Measurements from ENCODE around the gene ANO4.

Gene ANO4

DNA sequence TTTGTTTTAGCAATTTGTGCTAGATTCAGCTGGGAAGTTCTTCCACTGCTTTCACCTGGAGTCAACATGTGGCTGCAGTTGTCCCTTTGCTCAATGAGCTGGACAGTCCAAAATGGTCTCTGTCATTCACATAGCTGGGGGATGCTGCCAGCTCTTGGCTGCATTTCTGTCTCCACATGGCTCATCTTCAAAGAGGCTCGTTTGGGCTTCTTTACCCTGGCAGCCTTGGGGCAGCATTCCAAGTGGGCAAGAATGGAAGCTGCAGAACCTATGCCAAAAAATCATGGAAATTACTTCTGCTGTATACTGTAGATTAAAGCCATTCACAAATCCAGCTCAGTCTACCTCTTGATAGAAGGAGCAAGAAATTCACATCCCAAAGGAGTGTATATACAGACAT, 216.3 kb downstream of the ANO4 start:
- TF ChIP-seq, protein P1, sequence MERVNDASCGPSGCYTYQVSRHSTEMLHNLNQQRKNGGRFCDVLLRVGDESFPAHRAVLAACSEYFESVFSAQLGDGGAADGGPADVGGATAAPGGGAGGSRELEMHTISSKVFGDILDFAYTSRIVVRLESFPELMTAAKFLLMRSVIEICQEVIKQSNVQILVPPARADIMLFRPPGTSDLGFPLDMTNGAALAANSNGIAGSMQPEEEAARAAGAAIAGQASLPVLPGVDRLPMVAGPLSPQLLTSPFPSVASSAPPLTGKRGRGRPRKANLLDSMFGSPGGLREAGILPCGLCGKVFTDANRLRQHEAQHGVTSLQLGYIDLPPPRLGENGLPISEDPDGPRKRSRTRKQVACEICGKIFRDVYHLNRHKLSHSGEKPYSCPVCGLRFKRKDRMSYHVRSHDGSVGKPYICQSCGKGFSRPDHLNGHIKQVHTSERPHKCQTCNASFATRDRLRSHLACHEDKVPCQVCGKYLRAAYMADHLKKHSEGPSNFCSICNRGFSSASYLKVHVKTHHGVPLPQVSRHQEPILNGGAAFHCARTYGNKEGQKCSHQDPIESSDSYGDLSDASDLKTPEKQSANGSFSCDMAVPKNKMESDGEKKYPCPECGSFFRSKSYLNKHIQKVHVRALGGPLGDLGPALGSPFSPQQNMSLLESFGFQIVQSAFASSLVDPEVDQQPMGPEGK (CRISPR knock-in tag; IDR thresholded peaks at IDR 0.05; ENCODE audit: borderline replicate concordance) = no peak
- TF ChIP-seq BACH2 (CRISPR knock-in tag; IDR thresholded peaks at IDR 0.05; ENCODE audit: borderline replicate concordance) (no peak), ZC3H10 (CRISPR knock-in tag; IDR thresholded peaks at IDR 0.05) (no peak), ZFP30 (CRISPR knock-in tag; IDR thresholded peaks at IDR 0.05) (no peak), TCF4 (CRISPR knock-in tag; IDR thresholded peaks at IDR 0.05; ENCODE audit: borderline replicate concordance) (no peak), CSDC2 (CRISPR knock-in tag; IDR thresholded peaks at IDR 0.05) (no peak), ESRRG (CRISPR knock-in tag; IDR thresholded peaks at IDR 0.05) (no peak)
- TF ChIP-seq, protein P2, sequence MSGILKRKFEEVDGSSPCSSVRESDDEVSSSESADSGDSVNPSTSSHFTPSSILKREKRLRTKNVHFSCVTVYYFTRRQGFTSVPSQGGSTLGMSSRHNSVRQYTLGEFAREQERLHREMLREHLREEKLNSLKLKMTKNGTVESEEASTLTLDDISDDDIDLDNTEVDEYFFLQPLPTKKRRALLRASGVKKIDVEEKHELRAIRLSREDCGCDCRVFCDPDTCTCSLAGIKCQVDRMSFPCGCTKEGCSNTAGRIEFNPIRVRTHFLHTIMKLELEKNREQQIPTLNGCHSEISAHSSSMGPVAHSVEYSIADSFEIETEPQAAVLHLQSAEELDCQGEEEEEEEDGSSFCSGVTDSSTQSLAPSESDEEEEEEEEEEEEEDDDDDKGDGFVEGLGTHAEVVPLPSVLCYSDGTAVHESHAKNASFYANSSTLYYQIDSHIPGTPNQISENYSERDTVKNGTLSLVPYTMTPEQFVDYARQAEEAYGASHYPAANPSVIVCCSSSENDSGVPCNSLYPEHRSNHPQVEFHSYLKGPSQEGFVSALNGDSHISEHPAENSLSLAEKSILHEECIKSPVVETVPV (CRISPR knock-in tag; IDR thresholded peaks at IDR 0.05) = no peak
- ATAC-seq = no peak

DNA sequence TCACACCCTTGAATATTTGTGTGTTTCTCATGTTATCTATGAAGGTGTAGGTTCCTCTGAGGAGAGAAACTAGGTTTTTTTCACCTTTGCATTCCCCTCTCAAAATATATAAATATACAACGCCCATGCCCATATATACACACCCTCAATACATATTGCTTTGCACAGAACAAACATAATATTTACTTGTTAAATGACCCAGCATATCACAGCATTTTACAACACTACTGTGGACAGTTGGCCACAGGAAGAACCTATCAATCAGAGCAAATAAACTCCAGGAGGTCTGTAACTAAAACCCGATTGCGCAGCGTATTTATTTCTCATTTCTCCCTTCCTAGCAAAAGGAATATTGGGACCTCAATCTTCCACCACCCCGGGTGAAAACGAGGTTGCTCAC, 219.4 kb downstream of the ANO4 start:
- ATAC-seq = no peak
- no peak for TF ChIP-seq BACH2 (CRISPR knock-in tag; IDR thresholded peaks at IDR 0.05; ENCODE audit: borderline replicate concordance)
- TF ChIP-seq ZNF70 (CRISPR knock-in tag; IDR thresholded peaks at IDR 0.05) = no peak
- no peak for TF ChIP-seq ZFP30 (CRISPR knock-in tag; IDR thresholded peaks at IDR 0.05)
- no peak for TF ChIP-seq TOX (CRISPR knock-in tag; IDR thresholded peaks at IDR 0.05; ENCODE audit: borderline replicate concordance)
- TF ChIP-seq, protein P3, sequence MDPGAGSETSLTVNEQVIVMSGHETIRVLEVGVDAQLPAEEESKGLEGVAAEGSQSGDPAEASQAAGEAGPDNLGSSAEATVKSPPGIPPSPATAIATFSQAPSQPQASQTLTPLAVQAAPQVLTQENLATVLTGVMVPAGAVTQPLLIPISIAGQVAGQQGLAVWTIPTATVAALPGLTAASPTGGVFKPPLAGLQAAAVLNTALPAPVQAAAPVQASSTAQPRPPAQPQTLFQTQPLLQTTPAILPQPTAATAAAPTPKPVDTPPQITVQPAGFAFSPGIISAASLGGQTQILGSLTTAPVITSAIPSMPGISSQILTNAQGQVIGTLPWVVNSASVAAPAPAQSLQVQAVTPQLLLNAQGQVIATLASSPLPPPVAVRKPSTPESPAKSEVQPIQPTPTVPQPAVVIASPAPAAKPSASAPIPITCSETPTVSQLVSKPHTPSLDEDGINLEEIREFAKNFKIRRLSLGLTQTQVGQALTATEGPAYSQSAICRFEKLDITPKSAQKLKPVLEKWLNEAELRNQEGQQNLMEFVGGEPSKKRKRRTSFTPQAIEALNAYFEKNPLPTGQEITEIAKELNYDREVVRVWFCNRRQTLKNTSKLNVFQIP (CRISPR knock-in tag; IDR thresholded peaks at IDR 0.05; ENCODE audit: borderline replicate concordance, low read depth) = no peak
- no peak for TF ChIP-seq ZNF565 (CRISPR knock-in tag; conservative IDR thresholded peaks at IDR 0.05; ENCODE audit: low read depth)
- no peak for TF ChIP-seq TCF4 (CRISPR knock-in tag; IDR thresholded peaks at IDR 0.05; ENCODE audit: borderline replicate concordance)
- no peak for TF ChIP-seq OSR1 (CRISPR knock-in tag; IDR thresholded peaks at IDR 0.05)
- TF ChIP-seq ESRRG (CRISPR knock-in tag; IDR thresholded peaks at IDR 0.05) = no peak
- TF ChIP-seq, protein P4, sequence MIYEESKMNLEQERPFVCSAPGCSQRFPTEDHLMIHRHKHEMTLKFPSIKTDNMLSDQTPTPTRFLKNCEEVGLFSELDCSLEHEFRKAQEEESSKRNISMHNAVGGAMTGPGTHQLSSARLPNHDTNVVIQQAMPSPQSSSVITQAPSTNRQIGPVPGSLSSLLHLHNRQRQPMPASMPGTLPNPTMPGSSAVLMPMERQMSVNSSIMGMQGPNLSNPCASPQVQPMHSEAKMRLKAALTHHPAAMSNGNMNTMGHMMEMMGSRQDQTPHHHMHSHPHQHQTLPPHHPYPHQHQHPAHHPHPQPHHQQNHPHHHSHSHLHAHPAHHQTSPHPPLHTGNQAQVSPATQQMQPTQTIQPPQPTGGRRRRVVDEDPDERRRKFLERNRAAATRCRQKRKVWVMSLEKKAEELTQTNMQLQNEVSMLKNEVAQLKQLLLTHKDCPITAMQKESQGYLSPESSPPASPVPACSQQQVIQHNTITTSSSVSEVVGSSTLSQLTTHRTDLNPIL (CRISPR knock-in tag; IDR thresholded peaks at IDR 0.05; ENCODE audit: low read depth) = no peak
- TF ChIP-seq, protein P5, sequence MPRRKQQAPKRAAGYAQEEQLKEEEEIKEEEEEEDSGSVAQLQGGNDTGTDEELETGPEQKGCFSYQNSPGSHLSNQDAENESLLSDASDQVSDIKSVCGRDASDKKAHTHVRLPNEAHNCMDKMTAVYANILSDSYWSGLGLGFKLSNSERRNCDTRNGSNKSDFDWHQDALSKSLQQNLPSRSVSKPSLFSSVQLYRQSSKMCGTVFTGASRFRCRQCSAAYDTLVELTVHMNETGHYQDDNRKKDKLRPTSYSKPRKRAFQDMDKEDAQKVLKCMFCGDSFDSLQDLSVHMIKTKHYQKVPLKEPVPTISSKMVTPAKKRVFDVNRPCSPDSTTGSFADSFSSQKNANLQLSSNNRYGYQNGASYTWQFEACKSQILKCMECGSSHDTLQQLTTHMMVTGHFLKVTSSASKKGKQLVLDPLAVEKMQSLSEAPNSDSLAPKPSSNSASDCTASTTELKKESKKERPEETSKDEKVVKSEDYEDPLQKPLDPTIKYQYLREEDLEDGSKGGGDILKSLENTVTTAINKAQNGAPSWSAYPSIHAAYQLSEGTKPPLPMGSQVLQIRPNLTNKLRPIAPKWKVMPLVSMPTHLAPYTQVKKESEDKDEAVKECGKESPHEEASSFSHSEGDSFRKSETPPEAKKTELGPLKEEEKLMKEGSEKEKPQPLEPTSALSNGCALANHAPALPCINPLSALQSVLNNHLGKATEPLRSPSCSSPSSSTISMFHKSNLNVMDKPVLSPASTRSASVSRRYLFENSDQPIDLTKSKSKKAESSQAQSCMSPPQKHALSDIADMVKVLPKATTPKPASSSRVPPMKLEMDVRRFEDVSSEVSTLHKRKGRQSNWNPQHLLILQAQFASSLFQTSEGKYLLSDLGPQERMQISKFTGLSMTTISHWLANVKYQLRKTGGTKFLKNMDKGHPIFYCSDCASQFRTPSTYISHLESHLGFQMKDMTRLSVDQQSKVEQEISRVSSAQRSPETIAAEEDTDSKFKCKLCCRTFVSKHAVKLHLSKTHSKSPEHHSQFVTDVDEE (CRISPR knock-in tag; IDR thresholded peaks at IDR 0.05) = no peak
- TF ChIP-seq SNAI2 (CRISPR knock-in tag; IDR thresholded peaks at IDR 0.05) = no peak

DNA sequence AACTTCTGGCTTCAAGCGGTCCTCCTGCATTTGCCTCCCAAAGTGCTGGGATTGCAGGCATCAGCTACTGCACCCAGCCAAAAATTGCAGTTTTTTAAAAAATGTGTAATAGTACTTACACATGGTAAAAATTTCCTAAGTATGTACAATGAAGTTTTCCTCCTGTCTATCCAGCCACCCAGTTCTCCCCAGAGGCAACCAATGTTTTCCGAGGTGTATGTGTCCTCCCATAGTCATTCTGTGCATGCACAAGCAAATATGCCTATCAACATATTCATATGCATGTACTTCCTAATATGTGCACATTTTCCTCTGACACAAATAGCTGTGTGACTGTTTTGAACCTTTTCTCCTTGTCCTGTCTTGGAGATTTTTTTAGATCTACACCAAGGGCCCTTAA, 220.5 kb downstream of the ANO4 start:
- ATAC-seq = no peak
- TF ChIP-seq TCF4 (CRISPR knock-in tag; IDR thresholded peaks at IDR 0.05; ENCODE audit: borderline replicate concordance) = no peak
- no peak for TF ChIP-seq GLIS3 (CRISPR knock-in tag; IDR thresholded peaks at IDR 0.05)
- TF ChIP-seq, protein P4 (CRISPR knock-in tag; IDR thresholded peaks at IDR 0.05; ENCODE audit: low read depth) = no peak
- TF ChIP-seq, protein P5 (CRISPR knock-in tag; IDR thresholded peaks at IDR 0.05) = no peak
- TF ChIP-seq ZFP30 (CRISPR knock-in tag; IDR thresholded peaks at IDR 0.05) = no peak
- TF ChIP-seq ZNF565 (CRISPR knock-in tag; conservative IDR thresholded peaks at IDR 0.05; ENCODE audit: low read depth) = no peak
- TF ChIP-seq ZNF70 (CRISPR knock-in tag; IDR thresholded peaks at IDR 0.05) = no peak
- no peak for TF ChIP-seq ESRRG (CRISPR knock-in tag; IDR thresholded peaks at IDR 0.05)
- no peak for TF ChIP-seq PPARA (CRISPR knock-in tag; IDR thresholded peaks at IDR 0.05; ENCODE audit: borderline replicate concordance)
- TF ChIP-seq, protein P2 (CRISPR knock-in tag; IDR thresholded peaks at IDR 0.05) = no peak
- no peak for TF ChIP-seq ZNF8 (CRISPR knock-in tag; IDR thresholded peaks at IDR 0.05)
- no peak for TF ChIP-seq SNAI2 (CRISPR knock-in tag; IDR thresholded peaks at IDR 0.05)
- TF ChIP-seq, protein P3 (CRISPR knock-in tag; IDR thresholded peaks at IDR 0.05; ENCODE audit: borderline replicate concordance, low read depth) = no peak
